Effector memory CD8-positive, alpha-beta T cell (primary cell): Measurements from ENCODE around the gene TMSB10.
"Not testable (repeated sequence)": the region's sequence is repeated elsewhere in the genome, so short reads cannot be mapped to it uniquely, and the experiment has no call there.

ENCODE experiments used
- ATAC-seq: fragments of 150-1000 bp; cut with Tn5 transposase; replicated peaks from 2 replicates; pipeline ENCODE4 v1.10.0; 2021; ENCODE audit warnings: mild to moderate bottlenecking, moderate library complexity
- DNase-seq, 3 experiments: peaks; one replicate each; pipeline ENCODE4 v3.0.0; 2021
- H3K27ac Mint-ChIP-seq, 2 donors: one replicate each; pipeline ENCODE4 v1.8.0; 2022; ENCODE audit warnings: mild to moderate bottlenecking in 2 of 2, mixed read lengths in 2 of 2, moderate library complexity in 2 of 2
- H3K27me3 Mint-ChIP-seq, 2 donors: one replicate each; pipeline ENCODE4 v1.8.0; 2022; ENCODE audit warnings: mixed read lengths in 2 of 2
- H3K36me3 Mint-ChIP-seq: one replicate; pipeline ENCODE4 v1.8.0; 2022; ENCODE audit warnings: mild to moderate bottlenecking, moderate library complexity, mixed read lengths; ENCODE audit not compliant: insufficient read depth
- H3K4me1 Mint-ChIP-seq, 2 donors: one replicate each; pipeline ENCODE4 v1.8.0; 2022; ENCODE audit warnings: low read depth in 2 of 2, mixed read lengths in 2 of 2
- H3K4me3 Mint-ChIP-seq, 2 donors: one replicate each; pipeline ENCODE4 v1.8.0; 2022; ENCODE audit warnings: mild to moderate bottlenecking in 2 of 2, mixed read lengths in 2 of 2, moderate library complexity in 2 of 2
- H3K9me3 Mint-ChIP-seq, 2 donors: one replicate each; pipeline ENCODE4 v1.8.0; 2022; ENCODE audit warnings: mixed read lengths in 2 of 2

Gene TMSB10

GRCh38 chr2:84917821-84918220, 12.4 kb downstream of the TMSB10 start:
- H3K4me3 Mint-ChIP-seq, H3K4me1 Mint-ChIP-seq, ATAC-seq, DNase-seq, H3K9me3 Mint-ChIP-seq, H3K36me3 Mint-ChIP-seq, H3K27me3 Mint-ChIP-seq, H3K27ac Mint-ChIP-seq: not testable (repeated sequence)

DNA sequence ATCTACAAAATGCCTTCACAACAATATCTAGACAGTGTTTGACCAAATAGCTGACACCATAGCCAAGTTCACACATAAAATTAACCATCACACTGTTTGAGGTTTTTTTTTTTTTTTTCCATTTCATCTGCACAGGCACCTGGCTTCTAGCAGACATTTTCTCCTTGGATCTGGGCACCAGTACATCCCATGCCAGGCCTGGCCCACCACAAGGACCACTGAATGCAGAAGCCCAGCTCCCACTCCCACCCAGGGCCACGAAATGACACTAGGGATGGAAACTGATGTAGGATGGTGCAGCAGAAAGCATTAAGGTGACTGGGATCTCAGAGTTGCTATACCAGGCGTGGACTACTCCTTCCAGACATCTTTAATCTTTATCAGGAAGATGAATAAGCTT, 13.0 kb downstream of the TMSB10 start:
- Mint-ChIP-seq H3K9me3 (no peaks in the 10 kb centered on the region), H3K27ac (no peak overlapping the region), H3K4me3 (no peak overlapping the region), H3K4me1 (peaks cover 0 to 2% of the 10 kb centered on the region in 2 donors), H3K36me3 (no peaks in the 10 kb centered on the region), H3K27me3 (no peaks in the 10 kb centered on the region)
- no peak for DNase-seq
- no peak for ATAC-seq

DNA sequence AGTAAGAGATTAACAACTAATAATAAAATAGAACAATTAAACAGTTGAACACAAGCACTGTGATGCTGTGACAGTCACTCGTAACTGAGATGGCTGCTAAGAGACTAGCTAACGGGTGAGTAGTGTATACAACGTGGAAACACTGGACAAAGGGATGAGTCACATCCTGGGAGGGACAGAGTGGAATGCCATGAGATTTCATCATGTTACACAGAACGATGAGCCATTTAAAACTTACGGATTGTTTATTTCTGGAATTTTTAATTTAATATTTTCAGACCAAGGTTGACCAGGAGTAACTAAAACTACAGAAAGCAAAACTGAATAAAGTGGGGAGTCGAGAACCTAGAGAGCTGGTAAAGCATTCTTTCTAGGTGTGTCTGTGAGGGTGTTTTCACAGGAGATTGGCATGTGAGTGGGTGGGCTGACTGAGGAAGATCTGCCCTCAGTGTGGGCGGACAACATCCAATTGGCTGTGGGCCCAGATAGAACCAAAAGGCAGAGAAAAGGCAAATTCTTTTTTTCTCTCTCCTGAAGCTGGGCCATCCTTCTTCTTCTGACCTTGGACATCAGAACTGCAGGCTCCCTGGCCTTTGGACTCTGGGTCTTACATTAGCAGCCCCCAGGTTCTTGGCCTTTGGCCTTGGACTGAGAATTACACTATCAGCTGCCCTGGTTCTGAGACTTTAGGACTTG, 14.6 kb downstream of the TMSB10 start:
- H3K4me1 Mint-ChIP-seq: peaks cover 6 to 7% of the 10 kb centered on the region in 2 donors
- H3K27me3 Mint-ChIP-seq: no peaks in the 10 kb centered on the region
- no peaks in the 10 kb centered on the region for H3K9me3 Mint-ChIP-seq
- no peak overlapping the region for H3K4me3 Mint-ChIP-seq
- no peaks in the 10 kb centered on the region for H3K36me3 Mint-ChIP-seq
- ATAC-seq (no peak), DNase-seq (no peak)
- peak overlapping the region in 1 of 2 donors; percentile 17 for H3K27ac Mint-ChIP-seq

DNA sequence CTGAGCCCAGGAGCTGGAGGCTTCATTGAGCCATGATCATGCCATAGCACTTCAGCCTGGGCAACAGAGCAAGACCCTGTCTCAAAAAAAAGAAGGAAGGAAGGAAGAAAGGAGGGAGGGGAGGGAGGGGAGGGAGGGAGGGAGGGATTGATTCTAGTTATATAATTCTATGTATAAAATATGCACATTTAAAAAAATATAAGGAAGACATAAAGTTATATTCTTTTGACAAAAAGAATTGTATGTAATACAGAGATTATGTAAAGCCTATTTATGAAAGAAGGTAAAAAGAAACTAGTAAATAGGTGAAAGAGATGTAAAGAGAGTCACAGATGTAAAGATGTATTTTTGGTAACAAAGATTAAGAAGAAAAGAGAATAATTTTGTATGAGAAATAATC, 17.6 kb downstream of the TMSB10 start:
- Mint-ChIP-seq H3K27ac (no peak overlapping the region), H3K4me3 (no peak overlapping the region), H3K4me1 (peaks cover 24 to 26% of the 10 kb centered on the region in 2 donors), H3K9me3 (no peaks in the 10 kb centered on the region), H3K36me3 (peaks cover 15% of the 10 kb centered on the region), H3K27me3 (no peaks in the 10 kb centered on the region)
- DNase-seq (no peak), ATAC-seq (no peak)

GRCh38 chr2:84924173-84925106, 19.0 kb downstream of the TMSB10 start:
- no peak for ATAC-seq
- H3K27me3 Mint-ChIP-seq: no peaks in the 10 kb centered on the region
- peaks cover 24 to 26% of the 10 kb centered on the region in 2 donors for H3K4me1 Mint-ChIP-seq
- DNase-seq: no peak
- peak overlapping the region; percentile 6 to 79 for H3K27ac Mint-ChIP-seq
- H3K9me3 Mint-ChIP-seq: no peaks in the 10 kb centered on the region
- peaks cover 15% of the 10 kb centered on the region for H3K36me3 Mint-ChIP-seq
- peak overlapping the region in 1 of 2 donors; percentile 41 for H3K4me3 Mint-ChIP-seq

GRCh38 chr2:84925336-84925723, 19.9 kb downstream of the TMSB10 start:
- ATAC-seq (no peak), DNase-seq (no peak)
- Mint-ChIP-seq H3K4me1 (peaks cover 24 to 26% of the 10 kb centered on the region in 2 donors), H3K4me3 (peak overlapping the region; percentile 89 to 95), H3K27me3 (no peaks in the 10 kb centered on the region), H3K27ac (peak overlapping the region; percentile 79 to 89), H3K36me3 (peaks cover 15% of the 10 kb centered on the region), H3K9me3 (no peaks in the 10 kb centered on the region)

DNA sequence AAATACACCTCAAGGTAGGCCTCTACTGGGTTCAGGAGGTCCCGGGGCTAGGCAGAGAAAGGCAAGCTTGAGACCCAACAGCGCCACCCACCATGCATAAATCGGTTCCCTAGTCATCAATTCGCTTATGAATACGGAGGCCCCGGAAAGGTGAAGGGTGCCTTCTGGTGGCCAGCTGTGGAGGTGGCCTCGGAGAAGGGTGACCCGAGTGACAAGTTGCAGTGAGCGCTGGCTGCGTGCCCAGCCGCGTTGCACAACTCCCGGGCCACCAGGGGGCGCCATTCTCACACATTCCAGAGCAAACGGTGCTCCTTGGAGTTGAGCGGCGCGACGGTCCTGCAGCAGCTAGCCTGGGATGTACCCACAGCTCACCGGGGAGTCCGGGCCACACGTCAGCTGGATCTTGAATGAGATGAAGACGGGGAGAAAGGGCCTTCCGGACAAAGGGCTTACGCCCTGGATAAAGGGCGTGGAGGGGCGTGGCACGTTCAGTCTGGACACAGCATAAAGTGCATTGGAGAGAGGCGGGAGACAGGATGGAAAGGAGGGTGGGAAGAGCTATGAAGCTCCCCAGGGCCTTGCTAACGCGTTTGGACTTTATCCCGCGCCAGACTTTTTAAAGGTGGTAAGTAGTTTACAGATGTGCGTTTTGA, 20.4 kb downstream of the TMSB10 start:
- ATAC-seq: peak; percentile 86
- Mint-ChIP-seq H3K4me1 (peaks cover 22 to 26% of the 10 kb centered on the region in 2 donors), H3K27me3 (no peaks in the 10 kb centered on the region), H3K27ac (peak overlapping the region; percentile 79 to 89), H3K4me3 (peak overlapping the region; percentile 89 to 95), H3K36me3 (peaks cover 15% of the 10 kb centered on the region), H3K9me3 (no peaks in the 10 kb centered on the region)
- peak; percentile 96 to 98 (median 96) for DNase-seq

DNA sequence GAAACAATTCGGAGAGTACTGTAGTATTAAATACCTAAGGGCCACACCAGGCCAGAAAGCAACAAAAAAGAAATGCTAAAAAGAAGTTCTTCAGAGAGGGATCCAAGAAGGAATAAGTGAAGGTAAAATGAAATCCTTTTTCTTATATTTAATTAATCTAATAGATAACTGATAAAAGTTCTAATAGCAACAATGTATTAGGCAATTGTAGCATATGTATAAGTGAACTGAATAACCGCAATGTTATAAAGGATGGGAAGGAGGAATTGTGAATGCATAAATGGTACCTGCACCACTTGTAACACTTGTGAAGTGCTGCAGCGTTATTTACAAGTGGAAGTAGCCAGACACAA, 21.8 kb downstream of the TMSB10 start:
- Mint-ChIP-seq H3K27ac (peak overlapping the region; percentile 79 to 89), H3K9me3 (no peaks in the 10 kb centered on the region), H3K4me1 (peaks cover 23 to 26% of the 10 kb centered on the region in 2 donors), H3K36me3 (peaks cover 15% of the 10 kb centered on the region), H3K4me3 (peak overlapping the region; percentile 89 to 95), H3K27me3 (no peaks in the 10 kb centered on the region)
- DNase-seq (no peak), ATAC-seq (no peak)

DNA sequence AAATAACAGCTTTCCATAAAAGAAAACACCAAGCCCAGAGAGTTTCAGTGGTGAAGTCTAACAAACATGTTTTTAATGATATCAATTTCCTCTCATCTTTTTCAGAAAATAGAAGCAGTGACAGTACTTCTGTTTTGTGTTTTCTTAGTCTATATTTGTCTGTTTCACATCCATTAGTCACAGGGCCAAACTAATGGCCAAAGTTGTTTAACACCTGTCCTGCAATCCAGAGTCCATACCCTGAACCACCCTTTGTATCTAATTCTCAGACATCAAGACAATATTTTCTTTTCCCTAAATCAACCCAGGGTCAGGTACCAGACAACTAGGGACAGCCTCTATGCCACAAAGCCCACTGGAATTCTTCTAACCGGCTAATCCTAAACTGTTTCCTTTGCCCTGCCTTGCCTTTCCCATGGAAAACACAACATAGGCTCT, 25.9 kb downstream of the TMSB10 start:
- DNase-seq: no peak
- Mint-ChIP-seq H3K27ac (no peak overlapping the region), H3K9me3 (no peaks in the 10 kb centered on the region), H3K4me3 (no peak overlapping the region), H3K27me3 (no peaks in the 10 kb centered on the region), H3K36me3 (peaks cover 10% of the 10 kb centered on the region), H3K4me1 (peaks cover 9 to 11% of the 10 kb centered on the region in 2 donors)
- ATAC-seq: no peak

GRCh38 chr2:84938194-84938879, 32.9 kb downstream of the TMSB10 start:
- Mint-ChIP-seq H3K4me1 (peaks cover 10 to 17% of the 10 kb centered on the region in 2 donors), H3K27me3 (no peaks in the 10 kb centered on the region), H3K36me3 (peaks cover 28% of the 10 kb centered on the region), H3K27ac (peak overlapping the region; percentile 94 to 99), H3K4me3 (peak overlapping the region; percentile 72 to 85), H3K9me3 (no peaks in the 10 kb centered on the region)
- DNase-seq (peak in 1 of 3 experiments; percentile 6), ATAC-seq (peak; percentile 70)

DNA sequence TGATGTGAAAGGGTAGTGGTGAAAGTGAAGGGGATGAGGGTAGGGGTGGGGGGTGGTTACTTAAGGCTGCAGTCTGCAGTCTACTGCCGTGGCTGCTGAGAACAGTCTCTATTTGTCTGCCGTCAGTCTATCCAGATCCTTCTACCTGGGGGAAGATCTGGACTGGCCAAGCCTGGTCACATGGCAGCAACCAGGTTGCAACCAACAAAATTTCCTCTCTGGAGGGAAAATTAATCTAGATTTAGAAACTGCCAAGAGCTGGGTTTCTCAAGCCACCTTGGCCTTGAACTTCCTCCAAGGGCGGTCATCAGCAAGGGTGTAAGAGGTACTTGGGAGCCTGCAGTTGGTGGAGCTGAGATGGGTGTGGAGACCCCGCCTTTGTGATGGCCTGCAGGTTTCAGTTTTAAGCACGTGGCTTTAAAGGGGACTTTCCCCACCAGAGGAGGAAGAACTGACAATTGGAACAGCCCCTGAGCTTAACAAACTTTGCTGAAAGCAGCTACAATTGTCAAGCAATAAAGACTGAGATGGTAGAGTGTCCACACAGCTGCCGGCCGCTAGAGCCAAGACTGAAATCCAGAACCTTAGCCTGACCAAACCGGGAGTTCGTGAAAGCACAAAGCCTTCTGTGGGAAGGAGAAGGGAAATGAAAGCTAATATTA, 34.1 kb downstream of the TMSB10 start:
- peaks cover 28% of the 10 kb centered on the region for H3K36me3 Mint-ChIP-seq
- peak overlapping the region; percentile 94 to 99 for H3K27ac Mint-ChIP-seq
- peaks cover 10 to 17% of the 10 kb centered on the region in 2 donors for H3K4me1 Mint-ChIP-seq
- H3K27me3 Mint-ChIP-seq: no peaks in the 10 kb centered on the region
- ATAC-seq (peak; percentile 86), DNase-seq (peak; percentile 66 to 70 (median 66))
- H3K4me3 Mint-ChIP-seq: peak overlapping the region; percentile 72 to 85
- no peaks in the 10 kb centered on the region for H3K9me3 Mint-ChIP-seq

DNA sequence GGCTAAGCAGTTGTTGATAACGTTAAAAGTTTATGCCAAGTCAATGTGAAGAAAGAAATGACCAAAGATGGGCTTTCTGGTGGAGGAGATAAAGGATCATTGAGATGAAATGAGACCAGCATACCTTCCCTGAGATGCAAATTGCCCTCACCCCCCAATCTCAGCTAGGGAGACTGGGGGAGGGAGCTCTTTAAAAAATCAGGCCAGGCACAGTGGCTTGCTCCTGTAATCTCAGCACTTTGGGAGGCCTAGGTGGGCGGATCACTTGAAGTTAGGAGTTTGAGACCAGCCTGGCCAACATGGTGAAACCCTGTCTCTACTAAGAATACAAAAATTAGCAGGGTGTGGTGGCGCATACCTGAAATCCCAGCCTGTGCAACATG, 34.6 kb downstream of the TMSB10 start:
- ATAC-seq (no peak), DNase-seq (no peak)
- no peaks in the 10 kb centered on the region for H3K27me3 Mint-ChIP-seq
- H3K9me3 Mint-ChIP-seq: no peaks in the 10 kb centered on the region
- peaks cover 10 to 22% of the 10 kb centered on the region in 2 donors for H3K4me1 Mint-ChIP-seq
- H3K36me3 Mint-ChIP-seq: peaks cover 28% of the 10 kb centered on the region
- H3K4me3 Mint-ChIP-seq: peak overlapping the region; percentile 72 to 85
- H3K27ac Mint-ChIP-seq: peak overlapping the region; percentile 94 to 99
